IPS DF 6.9 (cell line): Measurements from ENCODE around the gene GMPPA.
A peak's percentile ranks its signal among the peaks of the same experiment; 100 is the strongest.

Experiments
- DNase-seq: peaks from one replicate; pipeline ENCODE4 v3.0.0-alpha.2; 2013; ENCODE audit warnings: low read depth, low spot score
- H3K27ac ChIP-seq: one replicate; pipeline ENCODE4 v1.5.1; 2013; ENCODE audit warnings: low read length, control low read depth
- H3K27me3 ChIP-seq: 2 replicates; pipeline ENCODE4 v1.6.1; 2013; ENCODE audit warnings: mild to moderate bottlenecking, low read length; ENCODE audit not compliant: control insufficient read depth, insufficient read depth
- H3K36me3 ChIP-seq: 2 replicates; pipeline ENCODE4 v1.6.1; 2013; ENCODE audit warnings: low read length; ENCODE audit not compliant: control insufficient read depth, insufficient read depth
- H3K4me1 ChIP-seq: 2 replicates; pipeline ENCODE4 v1.6.1; 2013; ENCODE audit warnings: low read length; ENCODE audit not compliant: control insufficient read depth, insufficient read depth
- H3K4me3 ChIP-seq: 2 replicates; pipeline ENCODE4 v1.5.1; 2013; ENCODE audit warnings: mild to moderate bottlenecking, low read length
- H3K9me3 ChIP-seq: 2 replicates; pipeline ENCODE4 v1.6.1; 2013; ENCODE audit warnings: low read length, inconsistent platforms; ENCODE audit not compliant: control insufficient read depth, insufficient read depth
- WGBS: extraction: QIAGEN DNeasy Blood & Tissue Kit; methylation state at CpG from one replicate; pipeline ENCODE4 v1.1.7; 2013; ENCODE audit warnings: mixed read lengths, missing lambda C conversion rate; ENCODE audit not compliant: insufficient read length, insufficient coverage; 5-methylcytosine and 5-hydroxymethylcytosine counted together

The GMPPA gene

GRCh38 chr2:219548990-219549389, 50.3 kb downstream of the GMPPA start:
- Histone ChIP-seq H3K27me3 (no peaks in the 10 kb centered on the region; the same call in 1 of the 2 replicates), H3K4me1 (0 out of 2 replicates have a peak, but pooled peaks cover 5% of the 10 kb centered on the region)

DNA sequence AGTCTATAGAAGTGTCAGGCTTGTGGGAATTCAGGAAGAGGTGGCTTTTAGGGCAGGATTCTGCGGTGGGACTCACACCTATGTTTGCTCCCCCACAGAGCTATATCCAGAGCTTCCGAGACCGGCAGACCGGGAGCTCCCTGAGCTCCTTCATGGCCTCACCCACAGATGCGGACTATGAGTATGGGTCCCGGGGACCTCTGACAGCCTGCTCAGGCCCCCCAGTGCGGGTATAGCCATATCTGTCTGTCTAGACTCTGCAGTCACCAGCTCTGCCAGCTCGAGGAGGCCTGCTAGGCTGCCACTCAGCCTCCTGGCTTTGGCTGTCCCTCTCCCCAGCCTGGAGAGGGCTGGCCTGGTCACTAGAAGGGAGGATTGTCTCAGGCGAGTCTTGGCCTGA, 50.9 kb downstream of the GMPPA start:
- 0 out of 2 replicates have a peak, but pooled peaks cover 4% of the 10 kb centered on the region for H3K4me1 ChIP-seq
- H3K27ac ChIP-seq = no peak overlapping the region
- no peak for DNase-seq
- no peaks in the 10 kb centered on the region; the same call in 1 of the 2 replicates for H3K27me3 ChIP-seq
- no CpG with 5 or more reads among the region's 9 CpGs for WGBS
- no peak overlapping the region for H3K4me3 ChIP-seq
- peaks cover 7% of the 10 kb centered on the region; the same call in 1 of the 2 replicates for H3K36me3 ChIP-seq
- H3K9me3 ChIP-seq = no peaks in the 10 kb centered on the region

More at GRCh38 chr2:219548990-219549389, 50.3 kb downstream of the GMPPA start:
- no peak for DNase-seq
- Histone ChIP-seq H3K9me3 (no peaks in the 10 kb centered on the region), H3K27ac (no peak overlapping the region), H3K4me3 (no peak overlapping the region), H3K36me3 (peaks cover 7% of the 10 kb centered on the region; the same call in 1 of the 2 replicates)
- WGBS = no CpG with 5 or more reads among the region's 18 CpGs

DNA sequence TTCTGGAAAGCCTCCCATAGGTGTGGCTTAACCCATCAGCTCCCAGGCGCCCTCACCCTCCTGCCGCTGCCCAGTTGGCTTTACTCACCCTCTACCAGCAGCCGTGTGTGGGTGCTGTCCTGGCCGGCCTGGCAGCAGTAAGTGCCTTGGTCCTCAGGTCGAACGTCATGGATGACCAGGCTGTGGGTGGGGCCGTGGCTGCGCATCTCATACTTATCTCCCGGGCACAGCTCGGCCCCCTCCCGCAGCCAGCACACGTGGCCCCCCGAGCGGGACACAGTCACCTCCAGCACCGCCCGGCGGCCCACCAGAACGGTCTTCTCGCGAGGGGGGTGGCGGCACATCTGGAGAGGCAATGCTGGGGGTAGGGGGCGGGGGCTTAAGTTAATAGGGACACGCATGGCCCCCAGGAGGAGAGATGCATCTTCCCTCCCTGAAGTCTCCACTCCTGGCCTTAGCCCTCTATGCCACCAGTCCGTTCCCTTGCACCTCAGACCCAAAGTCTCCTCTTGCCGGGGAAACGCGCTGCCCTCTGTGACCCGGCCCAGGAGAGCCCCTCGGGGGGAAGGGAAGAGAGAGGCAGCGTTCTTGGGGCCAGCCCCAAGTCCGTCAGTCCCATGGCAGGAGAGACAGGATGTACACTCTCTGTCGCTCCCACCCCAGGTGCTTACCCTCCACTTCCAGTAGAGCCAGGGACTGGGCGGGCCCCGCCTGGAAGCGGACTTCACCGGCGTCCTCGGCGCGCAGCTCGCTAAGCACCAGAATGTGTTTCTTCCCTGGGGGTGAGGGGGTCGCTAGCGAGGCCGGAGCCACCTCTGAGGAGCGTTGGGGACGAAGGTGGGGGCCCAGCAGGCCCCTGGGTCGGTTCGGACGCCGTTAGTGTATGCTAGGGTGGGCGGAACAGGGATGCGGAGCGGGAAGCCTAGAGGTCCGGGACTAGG, 53.0 kb downstream of the GMPPA start:
- Histone ChIP-seq H3K27me3 (no peaks in the 10 kb centered on the region; the same call in 1 of the 2 replicates), H3K36me3 (peaks cover 7% of the 10 kb centered on the region; the same call in 1 of the 2 replicates), H3K4me1 (0 out of 2 replicates have a peak, but pooled peaks cover 4% of the 10 kb centered on the region), H3K27ac (no peak overlapping the region), H3K4me3 (peak overlapping the region; percentile 65; the same call in 1 of the 2 replicates), H3K9me3 (no peaks in the 10 kb centered on the region)
- DNase-seq = no peak
- WGBS = no CpG with 5 or more reads among the region's 54 CpGs

DNA sequence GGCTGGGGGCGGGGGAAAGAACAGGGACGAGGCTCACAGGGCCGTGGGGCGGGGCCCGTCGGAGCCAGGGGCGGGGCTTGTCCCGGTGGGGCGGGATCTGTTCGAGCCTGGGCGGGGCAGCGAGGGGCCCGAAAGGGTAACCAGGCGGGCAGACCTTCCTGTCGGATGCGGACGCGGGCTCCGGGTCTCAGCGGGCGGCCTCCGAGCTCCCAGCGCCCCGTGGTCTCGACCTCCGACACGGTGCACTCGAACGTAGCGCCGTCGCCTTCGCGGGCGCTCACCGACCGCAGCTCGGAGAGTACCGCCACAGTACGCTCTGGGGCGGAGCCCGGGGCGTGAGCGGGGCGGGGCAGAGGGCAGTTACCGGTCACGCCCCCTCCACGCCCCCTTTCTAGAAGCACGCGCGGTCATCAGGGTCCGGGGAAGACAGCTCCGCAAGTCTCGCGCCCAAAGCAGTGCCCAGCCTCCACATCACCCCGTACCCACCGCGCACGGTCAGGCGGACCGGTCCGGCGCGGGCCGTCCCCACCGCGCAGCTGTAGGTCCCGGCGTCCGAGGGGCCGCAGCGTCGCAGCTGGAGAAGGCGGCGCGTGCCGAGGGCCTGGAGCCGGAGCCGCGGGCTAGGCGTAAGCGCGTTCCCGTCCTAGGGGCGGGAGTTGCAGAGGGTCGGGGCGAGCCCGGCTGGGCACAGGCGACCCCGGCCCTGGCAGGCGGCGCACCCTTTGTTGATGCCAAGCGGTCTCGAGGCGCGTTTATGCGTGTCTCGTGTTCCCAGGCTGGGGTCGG, 53.9 kb downstream of the GMPPA start:
- no CpG with 5 or more reads among the region's 99 CpGs for WGBS
- Histone ChIP-seq H3K4me3 (peak overlapping the region; percentile 65; the same call in 1 of the 2 replicates), H3K27ac (no peak overlapping the region), H3K4me1 (0 out of 2 replicates have a peak, but pooled peaks cover 4% of the 10 kb centered on the region), H3K9me3 (no peaks in the 10 kb centered on the region), H3K36me3 (peaks cover 7% of the 10 kb centered on the region; the same call in 1 of the 2 replicates), H3K27me3 (no peaks in the 10 kb centered on the region; the same call in 1 of the 2 replicates)
- no peak for DNase-seq

DNA sequence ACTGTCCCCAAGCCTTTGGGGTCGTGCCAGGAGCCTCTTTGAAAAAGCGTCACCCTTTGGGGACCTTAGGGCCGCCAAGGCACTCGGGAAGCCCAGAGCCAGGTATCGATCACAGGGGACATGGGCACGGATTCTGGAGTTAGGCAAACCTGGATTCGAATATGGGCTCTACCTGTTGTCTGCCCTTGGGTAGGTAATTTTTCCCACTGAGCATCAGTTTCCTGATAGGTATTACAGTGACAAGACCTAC, 54.4 kb downstream of the GMPPA start:
- WGBS = no CpG with 5 or more reads among the region's 7 CpGs
- no peak for DNase-seq
- Histone ChIP-seq H3K9me3 (no peaks in the 10 kb centered on the region), H3K4me1 (0 out of 2 replicates have a peak, but pooled peaks cover 4% of the 10 kb centered on the region), H3K27me3 (no peaks in the 10 kb centered on the region; the same call in 1 of the 2 replicates), H3K27ac (no peak overlapping the region), H3K36me3 (peaks cover 3% of the 10 kb centered on the region; the same call in 1 of the 2 replicates), H3K4me3 (peak overlapping the region; percentile 65; the same call in 1 of the 2 replicates)

GRCh38 chr2:219553463-219553963, 54.8 kb downstream of the GMPPA start:
- H3K4me1 ChIP-seq = 0 out of 2 replicates have a peak, but pooled peaks cover 4% of the 10 kb centered on the region
- H3K9me3 ChIP-seq = no peaks in the 10 kb centered on the region
- peaks cover 3% of the 10 kb centered on the region; the same call in 1 of the 2 replicates for H3K36me3 ChIP-seq
- H3K27ac ChIP-seq = no peak overlapping the region
- no peak overlapping the region for H3K4me3 ChIP-seq
- DNase-seq = no peak
- no CpG with 5 or more reads among the region's 12 CpGs for WGBS
- H3K27me3 ChIP-seq = no peaks in the 10 kb centered on the region; the same call in 1 of the 2 replicates

- H3K9me3 ChIP-seq = no peaks in the 10 kb centered on the region
- H3K4me3 ChIP-seq = no peak overlapping the region
- no CpG with 5 or more reads among the region's 15 CpGs for WGBS
- H3K4me1 ChIP-seq = 0 out of 2 replicates have a peak, but pooled peaks cover 4% of the 10 kb centered on the region
- no peak for DNase-seq
- no peaks in the 10 kb centered on the region; the same call in 1 of the 2 replicates for H3K27me3 ChIP-seq
- no peak overlapping the region for H3K27ac ChIP-seq
- peaks cover 3% of the 10 kb centered on the region; the same call in 1 of the 2 replicates for H3K36me3 ChIP-seq
Measured at GRCh38 chr2:219554350-219554749, 55.7 kb downstream of the GMPPA start.

DNA sequence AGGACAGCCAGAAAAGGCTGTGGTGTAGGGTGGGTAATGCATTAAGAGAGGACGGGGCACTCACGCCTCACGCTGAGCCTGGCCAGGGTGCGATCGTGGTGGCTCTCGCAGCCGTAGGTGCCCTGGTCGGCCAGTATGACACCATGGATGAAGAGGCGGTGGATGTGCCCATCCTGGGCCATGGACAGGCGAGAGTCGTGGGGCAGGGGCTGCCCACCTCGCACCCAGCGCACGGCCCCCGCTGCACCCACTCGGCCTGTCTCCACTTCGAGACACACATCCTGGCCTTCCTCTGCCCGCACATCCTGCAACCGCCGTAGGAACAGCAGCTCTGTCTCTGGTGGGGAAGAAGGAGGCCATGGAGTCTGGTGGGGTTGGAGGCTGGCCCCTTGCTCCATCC, 57.3 kb downstream of the GMPPA start:
- no peaks in the 10 kb centered on the region; the same call in 1 of the 2 replicates for H3K27me3 ChIP-seq
- peaks cover 7% of the 10 kb centered on the region for H3K4me1 ChIP-seq
- no CpG with 5 or more reads among the region's 20 CpGs for WGBS
- no peak overlapping the region for H3K27ac ChIP-seq
- peaks cover 3% of the 10 kb centered on the region; the same call in 1 of the 2 replicates for H3K36me3 ChIP-seq
- no peak for DNase-seq
- no peaks in the 10 kb centered on the region for H3K9me3 ChIP-seq
- H3K4me3 ChIP-seq = no peak overlapping the region

GRCh38 chr2:219556413-219556812, 57.7 kb downstream of the GMPPA start:
- Histone ChIP-seq H3K27ac (no peak overlapping the region), H3K36me3 (peaks cover 3% of the 10 kb centered on the region; the same call in 1 of the 2 replicates), H3K9me3 (no peaks in the 10 kb centered on the region), H3K4me1 (peaks cover 9% of the 10 kb centered on the region), H3K4me3 (no peak overlapping the region), H3K27me3 (no peaks in the 10 kb centered on the region; the same call in 1 of the 2 replicates)
- no peak for DNase-seq
- no CpG with 5 or more reads among the region's 19 CpGs for WGBS
